Activated T-cell treated with anti-CD3 and anti-CD28 coated beads, Interleukin-2, amount 50 U/mL, for 72 hours (primary cell): ENCODE results near the gene PKN2. TPM values are rescaled to one million over a fixed set of nuclear protein-coding genes. Genes with fewer than 3 reads are reported as not detected.
A peak's percentile ranks its signal among the peaks of the same experiment; 100 is the strongest.
"Not testable (repeated sequence)": the region's sequence is repeated elsewhere in the genome, so short reads cannot be mapped to it uniquely, and the experiment has no call there.

Source experiments
- ATAC-seq, 2 donors: fragments of 150-1000 bp; cut with Tn5 transposase; replicated peaks in 1 of 2; 2 replicates each; pipeline ENCODE4 v1.10.0; 2021; ENCODE audit warnings: moderate library complexity in 2 of 2, mild to moderate bottlenecking in 1 of 2
- DNase-seq, 2 donors: peaks; one replicate each; pipeline ENCODE4 v3.0.0; 2021 to 2022; ENCODE audit warnings: mixed read lengths in 1 of 2
- H3K27ac Mint-ChIP-seq: one replicate; pipeline ENCODE4 v1.8.0; 2022; ENCODE audit warnings: mild to moderate bottlenecking, moderate library complexity, mixed read lengths
- H3K27me3 Mint-ChIP-seq: one replicate; pipeline ENCODE4 v1.8.0; 2022; ENCODE audit warnings: low read depth, mixed read lengths
- H3K36me3 Mint-ChIP-seq, 2 donors: one replicate each; pipeline ENCODE4 v1.8.0; 2022; ENCODE audit warnings: mixed read lengths in 2 of 2, mild to moderate bottlenecking in 1 of 2; ENCODE audit not compliant: insufficient read depth in 2 of 2
- H3K4me1 Mint-ChIP-seq: one replicate; pipeline ENCODE4 v1.8.0; 2022; ENCODE audit warnings: low read depth, mixed read lengths
- H3K4me3 Mint-ChIP-seq, 2 donors: one replicate each; pipeline ENCODE4 v1.8.0; 2022; ENCODE audit warnings: mild to moderate bottlenecking in 2 of 2, mixed read lengths in 2 of 2, moderate library complexity in 2 of 2
- H3K9me3 Mint-ChIP-seq, 2 donors: one replicate each; pipeline ENCODE4 v1.8.0; 2022; ENCODE audit warnings: mixed read lengths in 2 of 2
- total RNA-seq, 2 donors: library from RNA; stranded (reverse); gene quantifications; one replicate each; pipeline ENCODE4 v1.2.3, GENCODE V29; 2022

PKN2 gene
- total RNA-seq, 2 donors from 2014 or later = 27.4 to 28.1 TPM

DNA sequence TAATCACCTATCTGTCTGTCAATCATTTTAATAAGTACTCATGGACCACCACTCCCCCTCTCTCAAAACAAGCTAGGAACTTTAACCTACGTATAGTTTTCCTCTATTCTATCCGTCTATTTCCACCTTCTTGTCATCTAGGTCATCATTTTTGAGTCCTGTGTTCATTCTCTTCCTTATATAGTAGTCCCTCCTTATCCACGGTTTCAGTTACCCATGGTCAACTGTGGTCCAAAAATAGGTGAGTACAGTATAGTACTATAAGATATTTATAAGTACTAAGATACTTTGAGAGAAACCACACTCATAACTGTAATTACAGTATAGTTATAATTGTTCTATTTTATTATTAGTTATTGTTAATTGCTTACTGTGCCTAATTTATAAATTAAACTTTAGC is 7.5 kb downstream of the PKN2 start:
- Mint-ChIP-seq H3K27me3 (no peaks in the 10 kb centered on the region), H3K27ac (no peak overlapping the region), H3K36me3 (peaks cover 4 to 7% of the 10 kb centered on the region in 2 donors), H3K4me1 (peaks cover 59% of the 10 kb centered on the region), H3K4me3 (no peak overlapping the region), H3K9me3 (no peaks in the 10 kb centered on the region)
- no peak for ATAC-seq
- no peak for DNase-seq

DNA sequence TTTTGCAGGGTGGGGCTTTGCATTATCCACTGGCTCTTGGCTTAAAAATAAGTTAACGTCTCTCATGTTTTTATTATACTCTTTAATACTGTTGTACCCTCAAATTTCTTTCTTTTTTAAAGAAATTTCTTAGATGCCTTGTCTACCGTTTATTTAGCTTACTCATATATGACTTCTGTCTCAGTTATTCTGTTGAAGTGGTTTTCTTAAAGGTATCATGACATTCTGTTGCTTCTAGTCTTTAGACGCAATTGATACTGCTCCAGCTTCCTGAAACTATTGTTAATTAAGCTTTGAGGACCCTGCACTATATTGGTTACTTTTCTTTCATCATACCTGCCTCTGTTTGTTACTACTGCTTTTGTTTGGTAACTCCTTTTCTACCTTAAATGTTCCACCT is 11.7 kb downstream of the PKN2 start:
- Mint-ChIP-seq H3K27me3 (no peaks in the 10 kb centered on the region), H3K4me1 (peaks cover 45% of the 10 kb centered on the region), H3K36me3 (peaks cover 6 to 10% of the 10 kb centered on the region in 2 donors), H3K27ac (peak overlapping the region; percentile 1), H3K4me3 (peak overlapping the region in 1 of 2 donors; percentile 5), H3K9me3 (no peaks in the 10 kb centered on the region)
- peak in 1 of 2 donors; percentile 39 for ATAC-seq
- DNase-seq = no peak

DNA sequence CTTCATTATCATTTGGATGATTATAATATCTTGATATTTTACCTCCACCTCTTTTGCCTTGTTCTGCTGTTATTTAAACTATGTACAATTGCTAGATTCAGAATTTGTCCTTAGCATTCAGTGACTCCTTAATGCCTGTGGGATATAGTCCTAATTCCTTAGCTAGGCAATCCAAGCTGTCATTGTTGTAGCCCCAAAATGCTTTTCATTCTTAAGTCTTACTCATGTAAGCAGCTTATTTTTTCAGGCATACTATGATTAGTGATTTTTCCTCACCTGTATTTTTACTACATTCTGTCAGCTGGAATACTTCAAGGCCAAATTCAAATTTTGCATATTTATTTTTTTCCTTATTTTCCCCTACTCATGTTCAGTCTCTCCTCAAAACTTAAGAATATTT is 13.4 kb downstream of the PKN2 start:
- no peaks in the 10 kb centered on the region for H3K9me3 Mint-ChIP-seq
- H3K4me1 Mint-ChIP-seq = peaks cover 52% of the 10 kb centered on the region
- no peaks in the 10 kb centered on the region for H3K27me3 Mint-ChIP-seq
- peaks cover 6 to 10% of the 10 kb centered on the region in 2 donors for H3K36me3 Mint-ChIP-seq
- no peak overlapping the region for H3K4me3 Mint-ChIP-seq
- no peak for ATAC-seq
- DNase-seq = no peak
- H3K27ac Mint-ChIP-seq = peak overlapping the region; percentile 30

DNA sequence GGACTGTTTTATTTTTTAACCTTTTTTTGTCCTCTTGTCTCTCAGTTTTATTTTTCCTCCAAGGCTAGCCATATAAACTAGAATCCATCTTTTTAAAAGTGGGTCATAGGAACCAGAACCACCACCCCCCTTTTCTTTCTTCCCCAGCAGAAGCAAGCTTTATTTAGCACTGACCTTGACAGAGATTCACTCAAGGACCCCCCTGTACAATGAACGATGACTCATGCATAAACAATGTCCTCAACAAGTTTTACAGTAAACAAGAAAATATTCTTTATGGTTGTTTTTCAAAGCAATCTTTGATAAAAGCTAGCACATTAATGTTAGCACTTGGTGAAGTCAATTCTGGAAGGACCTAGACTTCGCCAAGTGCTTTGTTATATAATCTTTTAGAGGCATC is 14.1 kb downstream of the PKN2 start:
- Mint-ChIP-seq H3K4me3 (no peak overlapping the region), H3K27me3 (no peaks in the 10 kb centered on the region), H3K36me3 (peaks cover 6 to 10% of the 10 kb centered on the region in 2 donors), H3K9me3 (no peaks in the 10 kb centered on the region), H3K27ac (peak overlapping the region; percentile 30), H3K4me1 (peaks cover 53% of the 10 kb centered on the region)
- DNase-seq (no peak), ATAC-seq (no peak)

DNA sequence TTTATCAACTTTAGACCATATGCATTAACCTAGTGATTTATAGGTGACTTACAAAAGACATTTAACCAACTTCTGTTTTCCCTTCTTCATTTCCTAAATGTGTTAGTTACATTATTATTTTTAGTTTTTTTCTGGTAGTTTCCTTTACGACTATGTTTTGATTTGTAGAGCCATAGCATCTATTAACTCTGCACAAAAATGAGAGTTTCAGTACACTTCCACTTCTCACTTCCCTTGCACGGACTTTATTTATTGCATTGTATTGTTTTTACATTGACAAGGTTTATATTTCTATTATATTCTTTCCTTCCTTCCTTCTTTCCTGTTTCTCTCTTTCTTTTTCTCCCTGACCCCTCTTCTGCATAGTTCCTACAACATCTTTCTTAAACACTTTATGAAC is 14.7 kb downstream of the PKN2 start:
- no peak for ATAC-seq

DNA sequence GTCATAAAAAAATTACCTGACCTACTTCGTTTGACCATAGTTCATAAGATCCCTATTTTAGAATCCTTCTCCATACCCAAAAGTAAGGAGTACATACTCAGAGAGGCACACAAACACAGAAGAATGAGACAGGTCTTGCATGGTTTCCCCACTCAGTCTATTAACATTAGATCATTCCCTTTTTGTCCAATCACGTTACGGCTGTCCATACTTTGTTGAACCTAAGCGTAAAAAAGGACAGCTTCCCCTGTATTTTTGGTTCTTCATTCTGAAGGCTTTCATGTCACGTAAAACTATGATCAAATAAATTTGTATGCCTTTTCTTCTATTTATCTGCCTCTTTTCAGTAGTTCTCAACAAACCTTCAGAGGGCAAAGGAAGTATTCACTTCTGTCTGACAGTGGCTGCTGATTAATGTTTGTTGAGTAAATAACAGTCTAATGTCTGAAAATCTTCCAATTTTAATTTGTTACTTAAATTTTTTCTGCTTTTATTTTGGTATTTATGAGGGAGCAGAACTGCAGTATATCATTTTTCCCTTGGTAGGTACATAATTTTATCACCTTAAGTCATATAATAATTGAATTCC is 16.4 kb downstream of the PKN2 start:
- ATAC-seq (no peak), DNase-seq (no peak)
- no peaks in the 10 kb centered on the region for H3K27me3 Mint-ChIP-seq
- H3K9me3 Mint-ChIP-seq = no peaks in the 10 kb centered on the region
- peak overlapping the region; percentile 60 for H3K27ac Mint-ChIP-seq
- H3K36me3 Mint-ChIP-seq = peaks cover 2 to 3% of the 10 kb centered on the region in 2 donors
- no peak overlapping the region for H3K4me3 Mint-ChIP-seq
- H3K4me1 Mint-ChIP-seq = peaks cover 32% of the 10 kb centered on the region

More for the DNA sequence above, 14.7 kb downstream of the PKN2 start:
- H3K27me3 Mint-ChIP-seq = no peaks in the 10 kb centered on the region
- no peak for DNase-seq
- peaks cover 48% of the 10 kb centered on the region for H3K4me1 Mint-ChIP-seq
- H3K27ac Mint-ChIP-seq = no peak overlapping the region
- peaks cover 5 to 7% of the 10 kb centered on the region in 2 donors for H3K36me3 Mint-ChIP-seq
- H3K9me3 Mint-ChIP-seq = no peaks in the 10 kb centered on the region
- H3K4me3 Mint-ChIP-seq = no peak overlapping the region

DNA sequence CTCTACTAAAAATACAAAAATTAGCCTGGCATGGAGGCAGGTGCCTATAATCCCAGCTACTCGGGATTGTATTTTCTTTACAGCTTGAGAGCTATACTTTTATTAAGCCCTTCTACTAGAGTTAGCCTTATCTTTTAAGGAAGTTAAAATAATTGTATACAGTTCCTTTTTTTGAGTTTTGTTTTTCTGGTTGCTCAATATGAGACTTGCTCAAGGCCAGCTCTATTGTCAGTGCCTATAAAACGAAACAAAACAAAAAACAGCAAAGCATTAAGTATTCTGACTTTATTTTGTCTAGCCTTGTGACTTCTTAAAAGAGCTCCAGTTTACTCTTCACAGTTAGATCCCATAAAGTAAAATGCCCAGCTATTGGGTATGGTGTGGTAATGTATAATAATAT is 17.2 kb downstream of the PKN2 start:
- no peaks in the 10 kb centered on the region for H3K27me3 Mint-ChIP-seq
- ATAC-seq (no peak), DNase-seq (no peak)
- H3K36me3 Mint-ChIP-seq = peaks cover 2 to 3% of the 10 kb centered on the region in 2 donors
- H3K27ac Mint-ChIP-seq = no peak overlapping the region
- peaks cover 25% of the 10 kb centered on the region for H3K4me1 Mint-ChIP-seq
- no peaks in the 10 kb centered on the region for H3K9me3 Mint-ChIP-seq
- no peak overlapping the region for H3K4me3 Mint-ChIP-seq

DNA sequence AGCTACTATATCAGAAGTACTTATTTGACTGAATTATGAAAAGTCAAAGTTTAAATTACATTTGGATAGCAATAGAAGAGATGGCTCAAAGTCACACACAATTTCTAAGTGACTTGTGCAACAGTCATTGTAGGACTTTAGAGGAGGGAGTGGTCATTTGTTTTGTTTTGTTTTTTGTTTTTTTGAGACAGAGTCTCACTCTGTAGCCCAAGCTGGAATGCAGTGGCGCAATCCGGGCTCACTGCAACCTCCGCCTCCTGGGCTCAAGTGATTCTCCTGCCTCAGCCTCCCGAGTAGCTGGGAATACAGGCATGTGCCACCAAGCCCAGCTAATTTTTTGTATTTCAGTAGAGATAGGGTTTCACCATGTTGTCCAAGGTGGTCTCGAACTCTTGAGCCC is 17.7 kb downstream of the PKN2 start:
- not testable (repeated sequence) for H3K36me3 Mint-ChIP-seq, DNase-seq, H3K9me3 Mint-ChIP-seq, ATAC-seq, H3K27me3 Mint-ChIP-seq, H3K27ac Mint-ChIP-seq, H3K4me3 Mint-ChIP-seq
- peaks cover 22% of the 10 kb centered on the region for H3K4me1 Mint-ChIP-seq

DNA sequence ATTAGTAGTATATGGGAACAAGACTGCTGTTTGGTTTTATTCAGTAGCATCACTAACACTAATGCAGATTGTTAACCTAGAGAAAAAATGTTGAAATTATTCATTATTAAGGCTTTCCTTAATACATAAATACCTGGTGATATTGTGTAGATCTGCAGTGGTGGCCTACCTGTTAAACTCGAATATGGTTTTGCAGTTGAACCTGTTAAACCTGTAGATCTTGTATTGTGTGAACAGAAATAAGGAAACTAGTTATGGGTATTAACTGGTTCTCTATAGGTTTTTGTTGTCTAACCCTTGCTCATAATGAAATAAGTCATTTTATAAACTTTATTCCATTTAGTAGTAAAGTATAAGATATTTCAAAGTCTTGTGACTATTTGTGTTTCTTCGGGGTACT is 23.9 kb downstream of the PKN2 start:
- H3K36me3 Mint-ChIP-seq = peaks cover 2 to 6% of the 10 kb centered on the region in 2 donors
- H3K27me3 Mint-ChIP-seq = no peaks in the 10 kb centered on the region
- no peak overlapping the region for H3K4me3 Mint-ChIP-seq
- DNase-seq (no peak), ATAC-seq (no peak)
- H3K27ac Mint-ChIP-seq = no peak overlapping the region
- H3K9me3 Mint-ChIP-seq = no peaks in the 10 kb centered on the region
- peaks cover 2% of the 10 kb centered on the region for H3K4me1 Mint-ChIP-seq

DNA sequence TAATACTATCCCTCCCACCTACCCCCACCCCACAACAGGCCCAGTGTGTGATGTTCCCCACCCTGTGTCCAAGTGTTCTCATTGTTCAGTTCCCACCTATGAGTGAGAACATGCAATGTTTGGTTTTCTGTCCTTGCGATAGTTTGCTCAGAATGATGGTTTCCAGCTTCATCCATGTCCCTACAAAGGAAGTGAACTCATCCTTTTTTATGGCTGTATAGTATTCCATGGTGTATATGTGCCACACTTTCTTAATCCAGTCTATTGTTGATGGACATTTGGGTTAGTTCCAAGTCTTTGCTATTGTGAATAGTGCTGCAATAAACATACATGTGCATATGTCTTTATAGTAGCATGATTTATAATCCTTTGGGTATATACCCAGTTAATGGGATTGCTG is 28.8 kb downstream of the PKN2 start:
- not testable (repeated sequence) for H3K4me1 Mint-ChIP-seq, H3K9me3 Mint-ChIP-seq, ATAC-seq, DNase-seq, H3K4me3 Mint-ChIP-seq, H3K27me3 Mint-ChIP-seq, H3K27ac Mint-ChIP-seq
- peaks cover 13 to 17% of the 10 kb centered on the region in 2 donors for H3K36me3 Mint-ChIP-seq

DNA sequence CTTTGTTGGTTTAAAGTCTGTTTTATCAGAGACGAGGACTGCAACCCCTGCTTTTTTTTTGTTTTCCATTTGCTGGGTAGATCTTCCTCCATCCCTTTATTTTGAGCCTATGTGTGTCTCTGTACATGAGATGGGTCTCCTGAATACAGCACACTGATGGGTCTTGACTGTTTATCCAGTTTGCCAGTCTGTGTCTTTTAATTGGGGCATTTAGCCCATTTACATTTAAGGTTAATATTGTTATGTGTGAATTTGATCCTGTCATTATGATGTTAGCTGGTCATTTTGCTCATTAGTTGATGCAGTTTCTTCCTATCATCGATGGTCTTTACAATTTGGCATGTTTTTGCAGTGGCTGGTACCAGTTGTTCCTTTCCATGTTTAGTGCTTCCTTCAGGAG is 32.5 kb downstream of the PKN2 start:
- Mint-ChIP-seq H3K36me3 (peaks cover 9 to 17% of the 10 kb centered on the region in 2 donors), H3K27ac (peak overlapping the region; percentile 74)
- not testable (repeated sequence) for H3K27me3 Mint-ChIP-seq, H3K4me3 Mint-ChIP-seq, H3K4me1 Mint-ChIP-seq, ATAC-seq, H3K9me3 Mint-ChIP-seq, DNase-seq

DNA sequence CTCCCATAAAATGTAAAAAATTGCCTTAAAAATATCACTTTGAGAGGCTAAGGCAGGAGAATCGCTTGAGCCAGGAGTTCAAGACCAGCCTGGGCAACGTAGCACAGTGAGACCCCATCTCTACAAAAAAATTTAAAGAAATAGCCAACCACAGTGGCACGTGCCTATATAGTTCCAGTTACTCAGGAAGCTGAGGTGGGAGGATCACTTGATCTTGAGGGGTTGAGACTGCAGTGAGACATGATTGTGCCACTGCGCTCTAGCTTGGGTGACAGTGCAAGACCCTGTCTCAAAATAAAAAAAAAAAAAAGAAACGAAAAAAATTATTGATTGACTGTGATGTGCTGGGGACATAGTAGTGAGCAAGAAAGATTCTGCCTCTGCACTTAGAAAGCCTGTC is 38.4 kb downstream of the PKN2 start:
- Mint-ChIP-seq H3K4me1 (peaks cover 23% of the 10 kb centered on the region), H3K27ac (no peak overlapping the region), H3K9me3 (no peaks in the 10 kb centered on the region), H3K27me3 (no peaks in the 10 kb centered on the region), H3K4me3 (no peak overlapping the region), H3K36me3 (peaks cover 1 to 2% of the 10 kb centered on the region in 2 donors)
- ATAC-seq = no peak
- DNase-seq = no peak

DNA sequence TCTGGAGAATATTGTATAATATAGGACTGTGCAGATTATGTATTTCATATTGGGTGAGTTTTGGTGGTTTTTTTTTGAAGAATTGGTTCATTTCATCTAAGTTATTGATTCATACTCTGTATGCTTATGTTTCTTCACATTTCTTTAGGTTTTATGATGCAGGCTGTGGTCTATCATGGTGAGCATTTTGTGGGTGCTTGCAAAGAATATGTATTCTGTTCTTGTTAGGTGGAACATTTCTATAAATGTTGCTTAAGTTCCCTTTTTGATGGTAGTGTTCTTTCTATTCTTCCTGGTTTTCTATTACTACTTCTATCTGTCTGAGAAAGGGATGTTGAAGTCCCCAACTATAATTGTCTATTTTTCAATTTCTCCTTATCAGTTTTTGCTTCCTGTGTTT is 42.6 kb downstream of the PKN2 start:
- H3K4me1 Mint-ChIP-seq = peaks cover 40% of the 10 kb centered on the region
- ATAC-seq (no peak), DNase-seq (no peak)
- H3K4me3 Mint-ChIP-seq = no peak overlapping the region
- peaks cover 0 to 5% of the 10 kb centered on the region in 2 donors for H3K36me3 Mint-ChIP-seq
- no peaks in the 10 kb centered on the region for H3K9me3 Mint-ChIP-seq
- H3K27me3 Mint-ChIP-seq = no peaks in the 10 kb centered on the region
- H3K27ac Mint-ChIP-seq = peak overlapping the region; percentile 32

DNA sequence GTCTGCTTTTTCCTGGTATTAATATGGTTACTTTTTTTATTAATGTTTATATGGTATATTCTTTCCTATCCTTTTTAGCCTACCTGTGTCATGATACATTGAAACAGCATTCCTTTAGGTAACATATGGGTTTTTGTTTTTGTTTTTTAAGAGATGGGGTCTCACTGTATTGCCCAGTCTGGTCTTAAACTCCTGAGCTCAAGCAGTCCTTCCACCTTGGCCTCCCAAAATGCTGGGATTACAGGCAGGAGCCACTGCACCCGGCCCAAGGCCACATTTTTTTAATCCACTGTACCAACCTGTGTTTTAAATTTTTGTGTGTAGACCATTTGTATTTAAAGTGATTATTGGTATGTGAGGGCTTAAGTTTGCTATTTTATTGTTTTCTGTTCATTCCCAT is 43.1 kb downstream of the PKN2 start:
- no peaks in the 10 kb centered on the region for H3K27me3 Mint-ChIP-seq

More for the DNA sequence above, 43.1 kb downstream of the PKN2 start:
- H3K4me1 Mint-ChIP-seq = peaks cover 40% of the 10 kb centered on the region
- peaks cover 0 to 5% of the 10 kb centered on the region in 2 donors for H3K36me3 Mint-ChIP-seq
- DNase-seq = no peak
- H3K27ac Mint-ChIP-seq = no peak overlapping the region
- no peaks in the 10 kb centered on the region for H3K9me3 Mint-ChIP-seq
- H3K4me3 Mint-ChIP-seq = no peak overlapping the region
- no peak for ATAC-seq
